Lower leg skin (tissue), 4 donors: ENCODE results near the gene ADM5. TPM values are rescaled to one million over a fixed set of nuclear protein-coding genes. Genes with fewer than 3 reads are reported as not detected.

Experiments used
- DNase-seq, 2 donors: peaks; one replicate each; pipeline ENCODE4 v3.0.0-alpha.2; 2019; ENCODE audit warnings: low spot score in 2 of 2
- H3K4me3 ChIP-seq: fragments of 200-600 bp; sonication (generic); 2 replicates; pipeline ENCODE4 v1.5.1; 2017; ENCODE audit warnings: mild to moderate bottlenecking, low read depth; ENCODE audit not compliant: poor library complexity, severe bottlenecking
- POLR2A ChIP-seq, 2 donors: fragments of 450-650 bp; IDR thresholded peaks; one replicate each; pipeline ENCODE4 v1.6.1; 2016 to 2017; ENCODE audit warnings: antibody characterized with exemption in 2 of 2, mild to moderate bottlenecking in 1 of 2, moderate library complexity in 1 of 2
- WGBS, 2 donors: methylation state at CpG; one replicate each; pipeline ENCODE4 v1.1.5; 2018; 5-methylcytosine and 5-hydroxymethylcytosine counted together
- intact Hi-C: fragments of 100-400 bp; cut with DNase I; formaldehyde crosslinking; loops from one replicate; pipeline ENCODE4 v1.15.0; 2023; ENCODE audit warnings: low total_unique reads
- total RNA-seq, 4 donors: library from RNA; depleted of rRNA; stranded (reverse); fragments of >200 nt; gene quantifications; one replicate each; pipeline ENCODE4 v1.1.0, GENCODE V29; 2016
- TF ChIP-seq, protein P1 (sequence below), 3 donors: fragments of 450-650 bp; IDR thresholded peaks; one replicate each; pipeline ENCODE4 v1.5.1; 2016; ENCODE audit warnings: antibody characterized with exemption in 3 of 3, mild to moderate bottlenecking in 3 of 3, moderate library complexity in 2 of 3

Gene ADM5
- total RNA-seq, 4 donors from 2014 or later: 0.49 to 3.7 (median 3.5) TPM

DNA sequence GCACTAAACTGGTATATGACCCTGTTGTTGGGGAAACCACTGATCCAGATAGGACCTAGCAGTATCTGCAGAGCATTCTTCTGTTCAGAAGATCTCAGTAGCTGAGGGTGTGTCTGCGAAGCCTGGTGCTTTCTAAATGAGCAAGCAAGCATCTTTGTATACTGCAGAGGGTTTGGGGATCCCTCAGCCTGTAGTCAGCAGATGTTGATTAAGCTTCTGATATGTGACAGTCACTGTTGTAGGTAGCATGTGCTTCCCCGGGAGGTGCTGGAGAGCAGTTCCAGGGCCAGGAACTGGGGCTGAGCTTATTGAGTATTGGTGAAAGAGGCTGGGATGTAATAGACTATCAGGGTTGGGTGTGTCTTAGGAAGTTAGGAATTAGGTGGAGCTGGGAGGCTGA lies 45.9 kb upstream of the ADM5 start:
- 50 to 52% methylated on average over 2 of the region's 2 CpGs for WGBS, 2 donors
- TF ChIP-seq, protein P1, sequence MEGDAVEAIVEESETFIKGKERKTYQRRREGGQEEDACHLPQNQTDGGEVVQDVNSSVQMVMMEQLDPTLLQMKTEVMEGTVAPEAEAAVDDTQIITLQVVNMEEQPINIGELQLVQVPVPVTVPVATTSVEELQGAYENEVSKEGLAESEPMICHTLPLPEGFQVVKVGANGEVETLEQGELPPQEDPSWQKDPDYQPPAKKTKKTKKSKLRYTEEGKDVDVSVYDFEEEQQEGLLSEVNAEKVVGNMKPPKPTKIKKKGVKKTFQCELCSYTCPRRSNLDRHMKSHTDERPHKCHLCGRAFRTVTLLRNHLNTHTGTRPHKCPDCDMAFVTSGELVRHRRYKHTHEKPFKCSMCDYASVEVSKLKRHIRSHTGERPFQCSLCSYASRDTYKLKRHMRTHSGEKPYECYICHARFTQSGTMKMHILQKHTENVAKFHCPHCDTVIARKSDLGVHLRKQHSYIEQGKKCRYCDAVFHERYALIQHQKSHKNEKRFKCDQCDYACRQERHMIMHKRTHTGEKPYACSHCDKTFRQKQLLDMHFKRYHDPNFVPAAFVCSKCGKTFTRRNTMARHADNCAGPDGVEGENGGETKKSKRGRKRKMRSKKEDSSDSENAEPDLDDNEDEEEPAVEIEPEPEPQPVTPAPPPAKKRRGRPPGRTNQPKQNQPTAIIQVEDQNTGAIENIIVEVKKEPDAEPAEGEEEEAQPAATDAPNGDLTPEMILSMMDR (IDR thresholded peaks at IDR 0.05): no peak
- TF ChIP-seq POLR2A (IDR thresholded peaks at IDR 0.05): no peak
- no peak overlapping the region for H3K4me3 ChIP-seq
- no peak for DNase-seq
- intact Hi-C loops: no loop called here

DNA sequence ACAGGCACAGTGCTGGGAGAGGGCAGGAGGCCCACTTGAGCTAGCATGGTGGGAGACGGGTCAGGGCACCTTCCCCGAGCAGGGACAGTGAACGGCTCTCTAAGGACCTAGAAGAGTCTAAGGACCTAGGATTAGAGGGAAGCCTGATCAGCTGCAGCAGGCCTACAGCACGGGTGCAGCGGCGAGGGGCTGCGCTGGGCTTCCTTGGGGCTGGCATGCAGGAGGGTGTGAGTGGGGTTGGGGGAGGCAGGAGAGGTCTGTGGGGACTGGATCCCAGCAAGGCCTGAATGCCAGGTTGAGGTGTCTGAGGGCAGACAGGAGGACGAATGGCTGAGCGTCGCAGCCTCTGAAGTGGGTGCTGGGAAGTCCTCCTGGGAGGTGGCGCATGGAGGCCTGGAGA lies 43.8 kb upstream of the ADM5 start:
- WGBS, 2 donors: 90 to 92% methylated on average over 11 of the region's 11 CpGs
- H3K4me3 ChIP-seq: no peak overlapping the region
- TF ChIP-seq POLR2A (IDR thresholded peaks at IDR 0.05): no peak
- TF ChIP-seq, protein P1 (IDR thresholded peaks at IDR 0.05): no peak
- no peak for DNase-seq
- intact Hi-C loops: no loop called here

DNA sequence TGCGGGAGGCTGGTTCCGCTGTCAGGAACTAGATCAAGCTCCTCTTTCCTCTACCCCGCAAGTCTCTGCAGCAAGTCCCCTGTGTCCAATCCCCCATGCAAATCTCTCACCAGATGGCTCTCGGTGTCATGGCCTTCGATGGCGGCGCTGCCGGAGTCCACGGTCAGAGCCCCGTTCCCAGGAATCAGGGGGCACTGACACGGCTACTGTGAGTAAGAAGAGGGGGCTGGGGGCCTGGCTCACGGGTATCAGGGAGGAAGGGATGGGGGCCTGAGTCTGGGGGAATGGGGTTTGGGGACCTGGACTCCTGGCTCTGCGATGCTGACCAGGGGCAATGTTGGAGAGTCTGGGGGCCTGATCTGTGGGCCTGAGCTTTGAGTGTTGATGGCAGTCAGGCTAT lies 43.4 kb upstream of the ADM5 start:
- intact Hi-C loops: no loop called here
- 87 to 92% methylated on average over 13 of the region's 13 CpGs for WGBS, 2 donors
- DNase-seq: no peak
- no peak for TF ChIP-seq POLR2A (IDR thresholded peaks at IDR 0.05)
- TF ChIP-seq, protein P1 (IDR thresholded peaks at IDR 0.05): no peak
- no peak overlapping the region for H3K4me3 ChIP-seq

DNA sequence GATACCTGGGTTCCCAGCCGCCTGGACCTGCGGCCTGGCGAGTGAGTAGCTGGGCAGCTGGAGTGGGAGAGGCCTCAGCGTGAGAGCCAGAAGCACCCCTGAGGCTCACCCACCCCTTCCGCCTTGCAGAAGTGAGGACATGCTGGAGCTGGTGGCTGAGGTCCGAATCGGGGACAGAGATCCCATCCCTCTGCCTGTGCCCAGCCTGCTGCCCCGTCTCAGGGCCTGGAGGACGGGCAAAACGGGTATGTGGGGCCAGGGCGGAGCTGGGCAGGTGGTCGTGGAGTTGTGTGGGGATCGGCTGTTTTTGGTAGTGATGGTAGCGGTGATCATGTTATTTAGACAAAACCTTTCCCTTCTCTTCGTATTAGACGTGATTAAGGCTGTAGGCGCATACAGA lies 42.8 kb upstream of the ADM5 start:
- intact Hi-C loops: no loop called here
- 87% methylated on average over 17 of the region's 17 CpGs for WGBS, 2 donors
- TF ChIP-seq, protein P1 (IDR thresholded peaks at IDR 0.05): no peak
- TF ChIP-seq POLR2A (IDR thresholded peaks at IDR 0.05): no peak
- DNase-seq: no peak
- no peak overlapping the region for H3K4me3 ChIP-seq

DNA sequence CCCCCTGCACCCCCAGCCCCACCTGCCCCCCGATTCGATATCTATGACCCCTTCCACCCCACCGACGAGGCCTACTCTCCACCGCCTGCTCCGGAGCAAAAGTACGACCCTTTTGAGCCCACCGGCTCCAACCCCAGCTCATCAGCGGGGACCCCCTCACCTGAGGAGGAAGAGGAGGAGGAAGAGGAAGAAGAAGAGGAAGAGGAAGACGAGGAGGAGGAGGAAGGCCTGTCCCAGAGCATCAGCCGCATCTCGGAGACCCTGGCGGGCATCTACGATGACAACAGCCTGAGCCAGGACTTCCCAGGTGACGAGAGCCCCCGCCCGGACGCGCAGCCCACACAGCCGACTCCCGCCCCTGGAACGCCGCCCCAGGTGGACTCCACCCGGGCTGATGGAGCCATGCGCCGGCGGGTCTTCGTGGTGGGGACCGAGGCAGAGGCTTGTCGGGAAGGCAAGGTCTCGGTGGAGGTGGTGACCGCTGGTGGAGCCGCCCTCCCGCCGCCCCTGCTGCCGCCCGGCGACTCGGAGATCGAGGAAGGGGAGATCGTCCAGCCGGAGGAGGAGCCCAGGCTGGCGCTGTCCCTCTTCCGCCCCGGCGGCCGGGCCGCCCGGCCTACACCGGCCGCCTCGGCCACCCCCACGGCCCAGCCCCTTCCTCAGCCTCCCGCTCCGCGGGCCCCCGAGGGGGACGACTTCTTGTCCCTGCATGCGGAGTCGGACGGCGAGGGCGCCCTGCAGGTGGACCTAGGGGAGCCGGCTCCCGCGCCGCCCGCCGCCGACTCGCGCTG lies 38.2 kb upstream of the ADM5 start:
- DNase-seq: no peak
- TF ChIP-seq POLR2A (IDR thresholded peaks at IDR 0.05): no peak
- TF ChIP-seq, protein P1 (IDR thresholded peaks at IDR 0.05): no peak
- WGBS, 2 donors: 95 to 96% methylated on average over 60 to 69 of the region's 72 CpGs
- no peak overlapping the region for H3K4me3 ChIP-seq
- intact Hi-C loops: no loop called here
